ENCODE results near the gene NAA60. TPM values are rescaled to one million over a fixed set of nuclear protein-coding genes. Genes with fewer than 3 reads are reported as not detected.

Gene NAA60
- total and polyA plus RNA-seq, 9 donors, result 16.6 to 106 (median 40.8) TPM

DNA sequence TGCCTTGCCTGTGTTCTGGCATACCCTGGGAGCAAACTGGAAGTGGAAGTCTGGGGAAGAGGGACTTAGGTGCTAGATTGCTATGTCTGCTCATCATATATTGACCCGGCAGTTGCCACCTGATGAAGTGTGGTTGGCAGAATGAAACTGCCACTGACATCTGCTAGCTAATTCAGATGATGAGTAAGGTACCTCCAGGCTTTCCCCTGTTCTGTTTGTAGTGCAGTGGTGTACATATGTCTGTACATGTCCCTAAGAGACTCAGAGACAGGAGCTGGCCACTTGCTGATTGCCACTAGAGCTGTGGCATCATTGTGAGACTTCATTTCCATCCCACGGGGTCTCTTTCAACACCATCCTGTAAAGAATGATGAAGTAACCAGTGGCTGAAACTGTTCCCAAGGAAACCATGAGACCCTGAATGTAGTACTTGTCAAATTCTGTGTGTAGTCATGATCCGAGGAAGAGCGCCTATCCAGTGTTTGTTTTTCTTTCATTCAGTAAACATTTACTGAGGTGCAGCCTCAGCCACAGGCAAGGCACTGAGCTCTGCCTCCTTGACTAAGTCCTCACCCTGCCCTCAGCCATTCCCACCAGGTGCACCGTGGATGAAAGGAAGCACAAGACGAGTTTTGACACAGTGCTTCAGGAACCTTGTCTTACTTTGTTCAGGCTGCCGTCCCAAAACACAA is 70.6 kb downstream of the NAA60 start:
- intact Hi-C loops (cut with DNase I), result no loop called here
- Histone ChIP-seq H3K4me1 (ENCODE audit: insufficient read depth) (no peaks in the 10 kb centered on the region), H3K36me3 (no peaks in the 10 kb centered on the region), H3K27me3 (no peaks in the 10 kb centered on the region), H3K27ac (no peak overlapping the region), H3K4me3 (no peak overlapping the region), H3K9me3 (no peaks in the 10 kb centered on the region)
- TF ChIP-seq EP300 (IDR thresholded peaks at IDR 0.05), result no peak
- TF ChIP-seq, protein P1, sequence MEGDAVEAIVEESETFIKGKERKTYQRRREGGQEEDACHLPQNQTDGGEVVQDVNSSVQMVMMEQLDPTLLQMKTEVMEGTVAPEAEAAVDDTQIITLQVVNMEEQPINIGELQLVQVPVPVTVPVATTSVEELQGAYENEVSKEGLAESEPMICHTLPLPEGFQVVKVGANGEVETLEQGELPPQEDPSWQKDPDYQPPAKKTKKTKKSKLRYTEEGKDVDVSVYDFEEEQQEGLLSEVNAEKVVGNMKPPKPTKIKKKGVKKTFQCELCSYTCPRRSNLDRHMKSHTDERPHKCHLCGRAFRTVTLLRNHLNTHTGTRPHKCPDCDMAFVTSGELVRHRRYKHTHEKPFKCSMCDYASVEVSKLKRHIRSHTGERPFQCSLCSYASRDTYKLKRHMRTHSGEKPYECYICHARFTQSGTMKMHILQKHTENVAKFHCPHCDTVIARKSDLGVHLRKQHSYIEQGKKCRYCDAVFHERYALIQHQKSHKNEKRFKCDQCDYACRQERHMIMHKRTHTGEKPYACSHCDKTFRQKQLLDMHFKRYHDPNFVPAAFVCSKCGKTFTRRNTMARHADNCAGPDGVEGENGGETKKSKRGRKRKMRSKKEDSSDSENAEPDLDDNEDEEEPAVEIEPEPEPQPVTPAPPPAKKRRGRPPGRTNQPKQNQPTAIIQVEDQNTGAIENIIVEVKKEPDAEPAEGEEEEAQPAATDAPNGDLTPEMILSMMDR (IDR thresholded peaks at IDR 0.05), result no peak
- no peak for TF ChIP-seq POLR2A (IDR thresholded peaks at IDR 0.05)
- DNase-seq, result no peak
- WGBS, 3 donors, result 86 to 93% (median 88%) methylated on average over 7 of the region's 7 CpGs

GRCh38 chr16:3514621-3515020 is 71.1 kb downstream of the NAA60 start:
- WGBS, 3 donors, result 90 to 95% (median 92%) methylated on average over 4 of the region's 4 CpGs
- no peak for DNase-seq
- Histone ChIP-seq H3K36me3 (no peaks in the 10 kb centered on the region), H3K9me3 (no peaks in the 10 kb centered on the region), H3K27me3 (no peaks in the 10 kb centered on the region), H3K27ac (no peak overlapping the region), H3K4me3 (no peak overlapping the region), H3K4me1 (ENCODE audit: insufficient read depth) (no peaks in the 10 kb centered on the region)
- TF ChIP-seq, protein P1 (IDR thresholded peaks at IDR 0.05), result no peak
- no peak for TF ChIP-seq EP300 (IDR thresholded peaks at IDR 0.05)
- TF ChIP-seq POLR2A (IDR thresholded peaks at IDR 0.05), result no peak
- intact Hi-C loops (cut with DNase I), result no loop called here

DNA sequence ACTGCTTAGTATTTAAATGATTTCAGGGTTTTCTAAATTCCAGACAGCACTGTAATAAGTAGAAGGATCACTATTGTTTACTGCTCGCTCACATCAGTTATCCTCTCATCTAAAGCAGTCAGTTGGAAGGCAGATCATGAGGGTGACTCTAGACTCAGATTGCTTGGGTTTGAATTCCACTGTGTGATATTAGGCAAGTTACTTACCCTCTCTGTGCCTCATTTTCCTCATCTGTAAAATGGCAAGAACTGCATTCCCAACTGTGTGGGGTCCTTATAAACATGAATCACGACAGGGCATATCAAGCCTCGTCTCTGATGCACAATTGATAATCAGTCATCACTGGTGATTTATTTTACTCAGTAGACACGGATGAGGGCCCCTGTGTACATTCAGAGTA is 72.4 kb downstream of the NAA60 start:
- Histone ChIP-seq H3K27me3 (no peaks in the 10 kb centered on the region), H3K36me3 (no peaks in the 10 kb centered on the region), H3K4me1 (ENCODE audit: insufficient read depth) (no peaks in the 10 kb centered on the region), H3K27ac (no peak overlapping the region), H3K9me3 (no peaks in the 10 kb centered on the region), H3K4me3 (no peak overlapping the region)
- TF ChIP-seq EP300 (IDR thresholded peaks at IDR 0.05), result no peak
- TF ChIP-seq, protein P1 (IDR thresholded peaks at IDR 0.05), result no peak
- TF ChIP-seq POLR2A (IDR thresholded peaks at IDR 0.05), result no peak
- WGBS, 3 donors, result 88 to 90% (median 89%) methylated on average over 4 of the region's 4 CpGs
- intact Hi-C loops (cut with DNase I), result no loop called here
- no peak for DNase-seq

GRCh38 chr16:3518292-3518985 is 75.0 kb downstream of the NAA60 start:
- H3K36me3 ChIP-seq, result no peaks in the 10 kb centered on the region
- TF ChIP-seq EP300 (IDR thresholded peaks at IDR 0.05) (no peak), POLR2A (IDR thresholded peaks at IDR 0.05) (no peak)
- TF ChIP-seq, protein P1 (IDR thresholded peaks at IDR 0.05), result no peak
- H3K4me3 ChIP-seq, result no peak overlapping the region
- 47 to 62% (median 48%) methylated on average over 6 of the region's 6 CpGs for WGBS, 3 donors
- DNase-seq, result no peak
- no peaks in the 10 kb centered on the region for H3K9me3 ChIP-seq
- no peaks in the 10 kb centered on the region for H3K27me3 ChIP-seq
- intact Hi-C loops (cut with DNase I), result no loop called here
- H3K27ac ChIP-seq, result no peak overlapping the region
- no peaks in the 10 kb centered on the region for H3K4me1 ChIP-seq (ENCODE audit: insufficient read depth)
